GM12872 (cell line): ENCODE data around the gene PTPRR.

ENCODE experiments used
- CTCF ChIP-seq: IDR thresholded peaks from 3 replicates; pipeline ENCODE4 v1.5.1; 2011; ENCODE audit warnings: low read depth, mild to moderate bottlenecking, low read length, moderate library complexity; ENCODE audit not compliant: insufficient read depth

PTPRR gene

DNA sequence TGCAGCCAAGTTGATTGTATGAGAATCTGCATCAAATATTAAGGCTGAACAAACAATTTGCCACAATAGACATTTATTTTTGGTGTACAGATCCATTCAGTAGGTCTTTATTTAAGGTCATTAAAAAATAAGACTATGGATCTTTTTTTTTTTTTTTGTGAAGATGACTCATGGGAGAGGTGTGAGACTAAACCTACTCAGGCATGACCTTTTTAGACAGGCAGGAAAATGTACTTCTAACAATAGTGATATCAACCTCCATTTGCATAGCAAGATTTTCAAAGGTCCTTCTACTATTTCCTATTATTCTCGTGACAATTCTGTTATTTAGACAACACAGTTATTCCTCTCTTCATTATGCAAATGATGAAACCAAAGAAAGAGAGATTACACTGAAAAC is 39.9 kb upstream of the PTPRR start:
- TF ChIP-seq CTCF, result no peak

- no peak for TF ChIP-seq CTCF
These were observed 34.9 kb upstream of the PTPRR start for GRCh38 chr12:70955415-70955814.

DNA sequence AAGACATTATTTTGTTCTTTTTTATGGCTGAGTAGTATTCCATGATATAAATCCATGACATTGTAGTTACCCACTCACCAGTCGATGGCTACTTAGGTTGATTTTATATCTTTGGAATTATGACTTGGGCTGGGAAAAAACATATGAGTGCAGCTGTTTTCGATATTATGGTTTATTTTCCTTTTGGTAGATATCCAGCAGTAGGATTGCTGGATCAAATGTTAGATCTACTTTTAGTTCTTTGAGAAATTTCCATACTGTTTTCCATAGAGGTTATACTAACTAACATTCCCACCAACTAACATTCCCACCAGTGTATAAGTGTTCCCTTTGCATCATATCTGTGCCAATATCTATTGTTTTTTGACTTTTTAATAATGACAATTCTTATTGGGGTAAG is 29.9 kb upstream of the PTPRR start:
- no peak for TF ChIP-seq CTCF

DNA sequence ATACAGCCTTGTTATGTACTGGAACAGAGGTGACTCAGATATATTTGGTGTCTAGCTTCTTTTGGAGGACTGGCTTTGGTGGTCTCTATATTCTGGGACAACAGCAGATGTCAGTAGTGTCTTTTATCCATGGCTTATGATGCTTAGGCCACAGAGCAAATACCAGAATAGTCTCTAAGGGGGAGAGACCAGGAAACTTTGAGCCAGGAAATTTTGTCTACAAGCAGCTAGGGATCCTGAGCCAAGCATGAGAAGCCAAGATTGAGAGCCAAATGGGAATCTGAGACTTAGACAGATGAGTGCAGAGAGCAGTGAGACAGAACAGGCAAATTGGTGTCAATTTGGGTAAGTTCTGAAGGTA is 28.4 kb upstream of the PTPRR start:
- no peak for TF ChIP-seq CTCF

GRCh38 chr12:70948236-70948975 is 27.9 kb upstream of the PTPRR start:
- TF ChIP-seq CTCF, result no peak

DNA sequence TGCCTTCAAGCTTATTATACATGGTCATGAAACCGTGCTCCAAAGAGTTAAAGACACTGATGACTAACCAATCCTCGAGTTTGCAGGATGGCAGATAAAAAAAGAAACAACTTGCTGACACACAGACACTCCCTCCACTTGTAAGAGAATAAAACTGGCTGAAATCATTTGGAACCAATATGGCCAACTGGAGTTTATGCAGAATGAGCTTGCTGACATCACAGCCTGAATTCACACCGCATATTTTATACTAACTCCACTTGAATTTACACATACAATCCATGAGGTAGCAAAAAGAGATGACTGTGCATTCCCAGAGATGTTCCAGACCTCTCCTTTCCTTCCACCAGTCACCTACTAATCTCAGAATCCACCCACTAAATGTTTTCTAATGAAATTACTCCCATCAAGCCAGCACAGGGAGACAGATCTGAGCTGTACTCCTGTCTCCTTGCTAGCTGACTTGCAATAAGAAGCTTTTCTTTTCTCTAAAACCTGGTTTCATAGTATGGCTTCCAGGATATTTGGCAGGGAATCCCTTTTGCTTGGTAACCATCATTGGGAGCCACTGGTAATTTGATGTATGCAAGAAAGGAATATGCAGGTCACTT is 15.8 kb upstream of the PTPRR start:
- no peak for TF ChIP-seq CTCF

GRCh38 chr12:70933133-70933532 is 12.6 kb upstream of the PTPRR start:
- no peak for TF ChIP-seq CTCF
